Measurements from ENCODE around the gene ATP6V0A4.

Gene ATP6V0A4

DNA sequence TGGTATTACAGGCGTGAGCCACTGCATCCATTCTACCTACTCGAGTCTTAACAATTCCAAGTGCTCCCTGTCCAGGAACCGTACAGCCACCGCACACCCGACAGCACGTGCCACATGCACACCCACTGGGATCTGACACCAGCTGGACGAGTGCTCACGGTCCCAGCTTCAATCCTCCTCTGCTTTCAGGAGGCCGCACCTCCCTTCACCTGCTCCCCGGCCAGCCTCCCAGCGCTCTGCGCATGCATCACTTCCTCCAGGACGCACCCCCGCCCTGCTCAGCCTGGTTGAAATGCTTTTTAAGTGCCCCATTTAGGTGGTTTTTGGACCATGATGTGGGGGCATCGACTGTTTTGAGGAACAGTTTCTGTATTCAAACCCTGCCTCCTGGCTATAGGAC lies 47.5 kb downstream of the ATP6V0A4 start:
- no peak for ATAC-seq

GRCh38 chr7:138749960-138750359 lies 48.0 kb downstream of the ATP6V0A4 start:
- no peak for ATAC-seq
- TF ChIP-seq BACH2 (CRISPR knock-in tag; IDR thresholded peaks at IDR 0.05; ENCODE audit: borderline replicate concordance) (no peak), OSR1 (CRISPR knock-in tag; IDR thresholded peaks at IDR 0.05) (no peak), ARNTL (CRISPR knock-in tag; IDR thresholded peaks at IDR 0.05; ENCODE audit: borderline replicate concordance, low read depth) (no peak), ZC3H10 (CRISPR knock-in tag; IDR thresholded peaks at IDR 0.05) (no peak), ZFP30 (CRISPR knock-in tag; IDR thresholded peaks at IDR 0.05) (no peak), ISL1 (CRISPR knock-in tag; IDR thresholded peaks at IDR 0.05) (no peak), RARB (CRISPR knock-in tag; IDR thresholded peaks at IDR 0.05) (no peak), ZNF565 (CRISPR knock-in tag; conservative IDR thresholded peaks at IDR 0.05; ENCODE audit: low read depth) (no peak), TCF4 (CRISPR knock-in tag; IDR thresholded peaks at IDR 0.05; ENCODE audit: borderline replicate concordance) (no peak), ZNF8 (CRISPR knock-in tag; IDR thresholded peaks at IDR 0.05) (no peak), SNAI2 (CRISPR knock-in tag; IDR thresholded peaks at IDR 0.05) (no peak), TOX (CRISPR knock-in tag; IDR thresholded peaks at IDR 0.05; ENCODE audit: borderline replicate concordance) (no peak), PATZ1 (CRISPR knock-in tag; IDR thresholded peaks at IDR 0.05; ENCODE audit: borderline replicate concordance) (no peak), ZFP3 (CRISPR knock-in tag; IDR thresholded peaks at IDR 0.05) (no peak)
- TF ChIP-seq, protein P1, sequence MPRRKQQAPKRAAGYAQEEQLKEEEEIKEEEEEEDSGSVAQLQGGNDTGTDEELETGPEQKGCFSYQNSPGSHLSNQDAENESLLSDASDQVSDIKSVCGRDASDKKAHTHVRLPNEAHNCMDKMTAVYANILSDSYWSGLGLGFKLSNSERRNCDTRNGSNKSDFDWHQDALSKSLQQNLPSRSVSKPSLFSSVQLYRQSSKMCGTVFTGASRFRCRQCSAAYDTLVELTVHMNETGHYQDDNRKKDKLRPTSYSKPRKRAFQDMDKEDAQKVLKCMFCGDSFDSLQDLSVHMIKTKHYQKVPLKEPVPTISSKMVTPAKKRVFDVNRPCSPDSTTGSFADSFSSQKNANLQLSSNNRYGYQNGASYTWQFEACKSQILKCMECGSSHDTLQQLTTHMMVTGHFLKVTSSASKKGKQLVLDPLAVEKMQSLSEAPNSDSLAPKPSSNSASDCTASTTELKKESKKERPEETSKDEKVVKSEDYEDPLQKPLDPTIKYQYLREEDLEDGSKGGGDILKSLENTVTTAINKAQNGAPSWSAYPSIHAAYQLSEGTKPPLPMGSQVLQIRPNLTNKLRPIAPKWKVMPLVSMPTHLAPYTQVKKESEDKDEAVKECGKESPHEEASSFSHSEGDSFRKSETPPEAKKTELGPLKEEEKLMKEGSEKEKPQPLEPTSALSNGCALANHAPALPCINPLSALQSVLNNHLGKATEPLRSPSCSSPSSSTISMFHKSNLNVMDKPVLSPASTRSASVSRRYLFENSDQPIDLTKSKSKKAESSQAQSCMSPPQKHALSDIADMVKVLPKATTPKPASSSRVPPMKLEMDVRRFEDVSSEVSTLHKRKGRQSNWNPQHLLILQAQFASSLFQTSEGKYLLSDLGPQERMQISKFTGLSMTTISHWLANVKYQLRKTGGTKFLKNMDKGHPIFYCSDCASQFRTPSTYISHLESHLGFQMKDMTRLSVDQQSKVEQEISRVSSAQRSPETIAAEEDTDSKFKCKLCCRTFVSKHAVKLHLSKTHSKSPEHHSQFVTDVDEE (CRISPR knock-in tag; IDR thresholded peaks at IDR 0.05) = no peak

More for the DNA sequence above, 47.5 kb downstream of the ATP6V0A4 start:
- TF ChIP-seq ZC3H10 (CRISPR knock-in tag; IDR thresholded peaks at IDR 0.05) = no peak
- no peak for TF ChIP-seq ZNF565 (CRISPR knock-in tag; conservative IDR thresholded peaks at IDR 0.05; ENCODE audit: low read depth)
- TF ChIP-seq RARB (CRISPR knock-in tag; IDR thresholded peaks at IDR 0.05) = no peak
- no peak for TF ChIP-seq TOX (CRISPR knock-in tag; IDR thresholded peaks at IDR 0.05; ENCODE audit: borderline replicate concordance)
- TF ChIP-seq BACH2 (CRISPR knock-in tag; IDR thresholded peaks at IDR 0.05; ENCODE audit: borderline replicate concordance) = no peak
- TF ChIP-seq GLIS3 (CRISPR knock-in tag; IDR thresholded peaks at IDR 0.05) = no peak
- no peak for TF ChIP-seq POU6F1 (CRISPR knock-in tag; IDR thresholded peaks at IDR 0.05; ENCODE audit: borderline replicate concordance, low read depth)
- no peak for TF ChIP-seq CSDC2 (CRISPR knock-in tag; IDR thresholded peaks at IDR 0.05)
- TF ChIP-seq TCF4 (CRISPR knock-in tag; IDR thresholded peaks at IDR 0.05; ENCODE audit: borderline replicate concordance) = no peak

- ATAC-seq = no peak
- TF ChIP-seq, protein P2, sequence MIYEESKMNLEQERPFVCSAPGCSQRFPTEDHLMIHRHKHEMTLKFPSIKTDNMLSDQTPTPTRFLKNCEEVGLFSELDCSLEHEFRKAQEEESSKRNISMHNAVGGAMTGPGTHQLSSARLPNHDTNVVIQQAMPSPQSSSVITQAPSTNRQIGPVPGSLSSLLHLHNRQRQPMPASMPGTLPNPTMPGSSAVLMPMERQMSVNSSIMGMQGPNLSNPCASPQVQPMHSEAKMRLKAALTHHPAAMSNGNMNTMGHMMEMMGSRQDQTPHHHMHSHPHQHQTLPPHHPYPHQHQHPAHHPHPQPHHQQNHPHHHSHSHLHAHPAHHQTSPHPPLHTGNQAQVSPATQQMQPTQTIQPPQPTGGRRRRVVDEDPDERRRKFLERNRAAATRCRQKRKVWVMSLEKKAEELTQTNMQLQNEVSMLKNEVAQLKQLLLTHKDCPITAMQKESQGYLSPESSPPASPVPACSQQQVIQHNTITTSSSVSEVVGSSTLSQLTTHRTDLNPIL (CRISPR knock-in tag; IDR thresholded peaks at IDR 0.05; ENCODE audit: low read depth) = no peak
- no peak for TF ChIP-seq ZNF8 (CRISPR knock-in tag; IDR thresholded peaks at IDR 0.05)
- no peak for TF ChIP-seq ISL1 (CRISPR knock-in tag; IDR thresholded peaks at IDR 0.05)
These were observed 49.3 kb downstream of the ATP6V0A4 start for GRCh38 chr7:138748666-138749065.

DNA sequence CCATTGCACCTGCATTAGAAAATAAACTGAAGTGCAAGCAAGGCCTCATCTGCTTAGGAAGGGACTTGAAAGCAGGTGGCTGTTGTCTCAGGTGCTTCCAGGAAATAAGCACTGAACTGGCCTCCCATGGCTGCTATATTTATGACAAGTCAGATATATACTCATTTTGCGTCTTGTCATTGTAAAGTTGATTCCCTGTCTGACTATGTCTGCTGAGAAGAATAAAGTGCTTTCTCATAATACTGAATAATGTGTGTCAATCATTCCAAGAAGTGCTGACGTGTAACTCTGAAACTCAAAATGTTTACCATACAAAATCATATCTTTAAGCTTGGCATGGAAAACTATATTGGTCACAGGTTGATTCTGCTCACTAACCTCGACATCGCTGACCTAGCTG lies 51.9 kb downstream of the ATP6V0A4 start:
- TF ChIP-seq ZNF8 (CRISPR knock-in tag; IDR thresholded peaks at IDR 0.05) (no peak), POU6F1 (CRISPR knock-in tag; IDR thresholded peaks at IDR 0.05; ENCODE audit: borderline replicate concordance, low read depth) (no peak), RARB (CRISPR knock-in tag; IDR thresholded peaks at IDR 0.05) (no peak), ZNF70 (CRISPR knock-in tag; IDR thresholded peaks at IDR 0.05) (no peak), ARNTL (CRISPR knock-in tag; IDR thresholded peaks at IDR 0.05; ENCODE audit: borderline replicate concordance, low read depth) (no peak)
- TF ChIP-seq, protein P1 (CRISPR knock-in tag; IDR thresholded peaks at IDR 0.05) = no peak
- ATAC-seq = no peak

Measured in SK-N-SH treated with all-trans-retinoic acid at 6 μM for 48 hours (cell line).